HG03575 (cell line): ENCODE results near the gene KIAA0513.

Source experiments
- ATAC-seq: cut with Tn5 transposase; IDR thresholded peaks from one replicate; pipeline ENCODE4 v1.9.1; 2021; ENCODE audit not compliant: unreplicated experiment, insufficient number of reproducible peaks, low FRiP score; ENCODE audit errors: extremely low read depth

The KIAA0513 gene

GRCh38 chr16:85094812-85095211 is 67.2 kb downstream of the KIAA0513 start:
- ATAC-seq = no peak

- no peak for ATAC-seq
Observed at GRCh38 chr16:85096921-85097320, 69.3 kb downstream of the KIAA0513 start.

DNA sequence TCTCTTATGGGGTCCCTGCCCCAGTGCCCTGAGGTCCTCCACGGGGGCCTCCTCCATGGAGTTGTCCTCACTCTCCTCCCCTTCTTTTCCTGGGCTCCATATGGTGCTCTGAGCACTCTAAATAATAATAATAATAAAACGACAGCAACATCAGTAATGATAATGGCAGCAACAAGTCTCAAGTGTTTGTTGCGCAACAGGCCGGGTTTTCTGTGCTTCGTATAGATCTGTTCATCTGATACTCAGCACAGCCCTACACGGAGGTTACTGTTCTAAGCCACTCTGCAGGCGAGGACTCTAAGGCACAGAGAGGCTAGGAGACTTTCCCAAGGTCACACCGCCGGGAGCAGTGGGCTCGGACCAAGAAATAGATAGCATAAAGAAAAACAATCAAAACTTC is 71.0 kb downstream of the KIAA0513 start:
- ATAC-seq = no peak

DNA sequence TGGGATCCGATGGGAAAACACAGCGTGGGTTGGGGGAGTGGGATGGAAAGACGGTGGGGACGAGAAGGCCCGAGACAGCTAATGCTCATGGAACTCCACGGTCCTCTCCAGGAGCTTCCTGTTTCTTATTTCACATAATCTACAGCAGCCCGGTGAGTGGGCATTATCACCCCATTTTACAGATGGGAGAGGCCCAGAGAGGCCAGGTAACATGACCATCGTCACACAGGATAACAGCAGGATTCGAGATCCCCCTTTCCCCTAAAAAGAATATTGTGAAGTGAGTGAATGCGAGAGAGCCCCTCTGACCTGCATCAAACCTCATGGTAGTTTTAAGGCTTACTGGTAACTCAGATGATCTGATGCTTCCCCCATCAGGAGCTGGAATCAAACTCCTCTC is 72.7 kb downstream of the KIAA0513 start:
- ATAC-seq = no peak

- ATAC-seq = no peak
Observed at GRCh38 chr16:85101956-85102630, 74.5 kb downstream of the KIAA0513 start.

- no peak for ATAC-seq
Observed at GRCh38 chr16:85103114-85104079, 75.8 kb downstream of the KIAA0513 start.

GRCh38 chr16:85104147-85104546 is 76.6 kb downstream of the KIAA0513 start:
- ATAC-seq = no peak

GRCh38 chr16:85104821-85105391 is 77.3 kb downstream of the KIAA0513 start:
- ATAC-seq = no peak

DNA sequence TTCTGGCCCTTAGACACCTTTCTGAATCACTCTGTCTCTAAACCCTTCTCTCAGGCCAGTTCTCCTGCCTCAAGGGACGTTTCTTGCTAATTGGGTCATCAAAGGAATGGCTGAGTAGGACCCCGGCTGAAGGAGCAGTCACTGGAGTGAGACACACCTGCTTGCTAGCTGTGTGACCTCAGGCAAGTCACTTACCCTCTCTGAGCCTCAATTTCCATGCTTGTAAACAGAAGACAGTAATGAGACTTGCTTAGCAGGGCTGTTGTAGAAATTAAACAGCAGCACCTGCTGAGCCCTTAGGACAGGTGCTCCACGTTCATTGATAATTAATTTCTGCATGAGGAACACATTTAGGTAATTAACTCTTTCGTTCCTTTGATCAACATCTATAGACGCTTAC is 77.9 kb downstream of the KIAA0513 start:
- ATAC-seq = no peak

DNA sequence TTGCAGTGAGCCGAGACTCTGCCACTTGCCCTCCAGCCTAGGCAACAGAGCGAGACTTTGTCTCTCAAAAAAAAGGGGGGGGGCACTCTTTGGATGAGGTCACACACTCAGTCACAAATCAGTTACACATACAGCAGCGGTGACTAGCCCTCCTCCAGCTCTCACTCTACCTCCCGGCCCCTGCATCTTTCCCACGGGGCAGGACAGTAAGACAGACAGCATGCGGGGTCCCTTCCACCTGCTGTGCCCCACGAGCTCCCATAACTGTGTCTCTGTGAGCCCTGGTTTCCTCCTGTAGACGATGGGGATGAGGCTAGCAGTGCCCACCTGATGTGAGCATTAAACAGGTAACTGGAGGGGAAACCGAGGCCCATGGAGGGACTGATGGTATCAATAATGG is 79.5 kb downstream of the KIAA0513 start:
- ATAC-seq = no peak

GRCh38 chr16:85107532-85107931 is 79.9 kb downstream of the KIAA0513 start:
- ATAC-seq = no peak

GRCh38 chr16:85110105-85110504 is 82.5 kb downstream of the KIAA0513 start:
- ATAC-seq = no peak

DNA sequence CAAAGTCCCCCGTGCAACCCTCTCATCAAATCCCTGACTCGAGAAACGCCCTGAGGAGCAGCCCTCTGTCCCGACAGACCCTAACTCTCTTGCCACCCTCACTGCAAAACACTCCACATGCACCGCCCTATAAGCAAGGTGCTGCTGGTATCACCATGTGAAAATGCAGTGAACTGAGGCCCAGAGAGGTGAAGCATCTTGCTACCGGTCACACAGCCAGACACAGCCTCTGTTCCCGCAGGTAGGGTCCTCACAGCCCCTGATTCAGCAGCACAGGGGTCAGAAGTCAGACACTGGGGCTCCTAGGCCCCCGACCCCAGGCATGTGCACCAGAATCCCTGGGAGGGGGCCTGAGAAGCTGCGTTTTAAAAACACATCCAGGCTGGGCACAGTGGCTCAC is 83.6 kb downstream of the KIAA0513 start:
- no peak for ATAC-seq

DNA sequence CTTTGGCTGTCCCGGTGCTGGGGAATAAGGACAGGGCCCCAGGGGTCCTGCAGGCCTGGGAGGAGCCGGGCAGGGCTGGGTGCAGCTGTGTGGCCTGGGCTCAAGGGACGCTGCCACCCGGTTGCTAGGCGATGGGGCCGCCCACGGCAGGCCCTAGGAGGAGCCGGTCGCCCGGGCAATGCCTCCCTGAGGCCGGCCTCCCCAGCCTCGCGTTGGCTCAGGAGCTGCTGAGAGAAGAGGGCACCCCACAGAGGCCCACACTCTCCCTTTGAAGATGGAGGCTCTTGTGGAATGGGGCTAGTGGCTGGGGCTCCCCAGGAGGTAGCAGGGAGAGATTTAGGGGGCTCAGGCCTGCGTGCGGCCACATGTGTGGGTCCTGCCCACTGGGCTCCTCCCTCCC is 84.8 kb downstream of the KIAA0513 start, which contains the start of gene CIBAR2:
Gene CIBAR2, minus strand, starts transcription at position 109 of the 400 bp plus-strand sequence. CDS start 120 bp downstream, outside the sequence.
- ATAC-seq = no peak

- ATAC-seq = no peak
Observed at GRCh38 chr16:85113168-85113733, 85.7 kb downstream of the KIAA0513 start.

- no peak for ATAC-seq
Observed at GRCh38 chr16:85113913-85114312, 86.3 kb downstream of the KIAA0513 start.

GRCh38 chr16:85114909-85115567 is 87.4 kb downstream of the KIAA0513 start:
- no peak for ATAC-seq

GRCh38 chr16:85117418-85117817 is 89.8 kb downstream of the KIAA0513 start:
- no peak for ATAC-seq

GRCh38 chr16:85120006-85120340 is 92.4 kb downstream of the KIAA0513 start:
- no peak for ATAC-seq
